Testis (tissue), 3 donors: ENCODE results near the gene SOCS4. TPM values are rescaled to one million over a fixed set of nuclear protein-coding genes. Genes with fewer than 3 reads are reported as not detected.

Experiments
- DNase-seq: peaks from one replicate; pipeline ENCODE4 v3.0.0-alpha.2; 2019
- H3K27ac ChIP-seq, 2 donors: fragments of 200-600 bp; sonication (generic); one replicate each; pipeline ENCODE4 v1.5.1; 2019
- H3K27me3 ChIP-seq: fragments of 200-600 bp; sonication (generic); one replicate; pipeline ENCODE4 v1.5.1; 2019
- H3K36me3 ChIP-seq: fragments of 200-600 bp; sonication (generic); one replicate; pipeline ENCODE4 v1.5.1; 2017; ENCODE audit warnings: low read depth; ENCODE audit errors: missing control alignments
- H3K4me1 ChIP-seq: fragments of 200-600 bp; sonication (generic); one replicate; pipeline ENCODE4 v1.5.1; 2019
- H3K4me3 ChIP-seq, 2 donors: fragments of 200-600 bp; sonication (generic); one replicate each; pipeline ENCODE4 v1.5.1; 2017 to 2019
- H3K9me3 ChIP-seq: fragments of 200-600 bp; sonication (generic); one replicate; pipeline ENCODE4 v1.5.1; 2017
- CTCF ChIP-seq, 3 experiments: fragments of 450-650 bp in 2 of 3; fragments of 200-600 bp in 1 of 3; sonication (generic) in 1 of 3; IDR thresholded peaks; one replicate each; pipeline ENCODE4 v1.5.1; 2016 to 2019; ENCODE audit warnings: antibody characterized with exemption in 3 of 3, mild to moderate bottlenecking in 2 of 3, moderate library complexity in 1 of 3
- POLR2A ChIP-seq: fragments of 450-650 bp; IDR thresholded peaks from one replicate; pipeline ENCODE4 v1.6.1; 2017; ENCODE audit warnings: antibody characterized with exemption, mild to moderate bottlenecking, moderate library complexity
- WGBS, 2 donors: methylation state at CpG; one replicate each; pipeline ENCODE4 v1.1.5; 2018; 5-methylcytosine and 5-hydroxymethylcytosine counted together
- intact Hi-C: fragments of 100-400 bp; cut with DNase I; formaldehyde crosslinking; loops from one replicate; pipeline ENCODE4 v1.15.1; 2023; ENCODE audit warnings: low total_unique reads
- polyA plus RNA-seq: library from polyadenylated mRNA; stranded (reverse); fragments of 350-450 nt; fragmentation: Illumina TruSeq; extraction: RNeasy Lipid Tissue Mini Kit (QIAGEN cat#74804); gene quantifications from one replicate; pipeline ENCODE4 v1.2.3, GENCODE V29; 2014; ENCODE audit warnings: low read depth, low replicate concordance; ENCODE audit not compliant: insufficient read depth
- total RNA-seq, 2 donors: library from RNA; depleted of rRNA; stranded (reverse); fragments of >200 nt; gene quantifications; one replicate each; pipeline ENCODE4 v1.2.3, GENCODE V29; 2016

The SOCS4 gene
- total and polyA plus RNA-seq, 3 donors from 2014 or later = 7.5 to 11.4 (median 7.7) TPM

GRCh38 chr14:55071870-55072640 is 45.0 kb downstream of the SOCS4 start:
- H3K27ac ChIP-seq = peak overlapping the region in 1 of 2 donors; percentile 44
- 34 to 42% methylated on average over 10 of the region's 10 CpGs for WGBS, 2 donors
- no peaks in the 10 kb centered on the region for H3K9me3 ChIP-seq
- no peak for TF ChIP-seq POLR2A
- TF ChIP-seq CTCF (IDR thresholded peaks at IDR 0.05) = no peak
- no peaks in the 10 kb centered on the region for H3K27me3 ChIP-seq
- no peaks in the 10 kb centered on the region for H3K36me3 ChIP-seq
- H3K4me1 ChIP-seq = peaks cover 36% of the 10 kb centered on the region
- DNase-seq = peak; percentile 21
- intact Hi-C loops = no loop called here
- no peak overlapping the region for H3K4me3 ChIP-seq

GRCh38 chr14:55073856-55074255 is 46.8 kb downstream of the SOCS4 start:
- Histone ChIP-seq H3K4me3 (no peak overlapping the region), H3K9me3 (no peaks in the 10 kb centered on the region), H3K4me1 (peaks cover 42% of the 10 kb centered on the region), H3K36me3 (no peaks in the 10 kb centered on the region), H3K27ac (no peak overlapping the region), H3K27me3 (no peaks in the 10 kb centered on the region)
- intact Hi-C loops = no loop called here
- DNase-seq = peak; percentile 78
- TF ChIP-seq POLR2A (no peak), CTCF (IDR thresholded peaks at IDR 0.05) (no peak)
- 33 to 51% methylated on average over 2 of the region's 2 CpGs for WGBS, 2 donors

GRCh38 chr14:55074662-55075061 is 47.6 kb downstream of the SOCS4 start:
- TF ChIP-seq CTCF (IDR thresholded peaks at IDR 0.05) (no peak), POLR2A (no peak)
- H3K4me1 ChIP-seq = peaks cover 42% of the 10 kb centered on the region
- intact Hi-C loops = no loop called here
- no peaks in the 10 kb centered on the region for H3K9me3 ChIP-seq
- H3K27ac ChIP-seq = no peak overlapping the region
- no peaks in the 10 kb centered on the region for H3K27me3 ChIP-seq
- no peaks in the 10 kb centered on the region for H3K36me3 ChIP-seq
- no peak overlapping the region for H3K4me3 ChIP-seq
- peak; percentile 17 for DNase-seq
- 32 to 38% methylated on average over 5 of the region's 5 CpGs for WGBS, 2 donors

- Histone ChIP-seq H3K27me3 (no peaks in the 10 kb centered on the region), H3K27ac (no peak overlapping the region), H3K4me3 (no peak overlapping the region), H3K9me3 (no peaks in the 10 kb centered on the region), H3K36me3 (no peaks in the 10 kb centered on the region), H3K4me1 (peaks cover 39% of the 10 kb centered on the region)
- intact Hi-C loops = no loop called here
- DNase-seq = peak; percentile 6
- 87 to 88% methylated on average over 3 of the region's 3 CpGs for WGBS, 2 donors
- TF ChIP-seq CTCF (IDR thresholded peaks at IDR 0.05) (no peak), POLR2A (no peak)
These were observed 48.7 kb downstream of the SOCS4 start for GRCh38 chr14:55075628-55076175.
